Left ventricle myocardium superior (tissue), 1 donor: Measurements from ENCODE around the gene CROCC2. TPM values are rescaled to one million over a fixed set of nuclear protein-coding genes. Genes with fewer than 3 reads are reported as not detected.

ENCODE experiments used
- ATAC-seq: fragments of 200-7000 bp; cut with Tn5 transposase; one replicate; pipeline ENCODE4 v1.9.1; 2020; ENCODE audit warnings: mild to moderate bottlenecking, moderate library complexity
- DNase-seq: peaks from one replicate; pipeline ENCODE4 v3.0.0-alpha.2; 2020
- intact Hi-C: fragments of 100-400 bp; cut with micrococcal nuclease; formaldehyde crosslinking; loops from one replicate; pipeline ENCODE4 v1.11.0; 2022
- total RNA-seq: library from RNA; stranded (reverse); fragmentation: NEBNext Ultra II Directional; extraction: Animal tissue kit (Norgen Biotek cat#: 25700); gene quantifications from one replicate; pipeline ENCODE4 v1.2.1, GENCODE V29; 2021
- donor health status: DM: no; HTN: yes; CAD: no; lungs with severe emphysema.

CROCC2 gene
- total RNA-seq, 1 donor from 2014 or later: not detected

GRCh38 chr2:240889601-240890560 is 16.3 kb upstream of the CROCC2 start:
- intact Hi-C loops: no loop called here
- DNase-seq: peak; percentile 24
- no peak for ATAC-seq

- DNase-seq (no peak), ATAC-seq (no peak)
- intact Hi-C loops: no loop called here
Measured at GRCh38 chr2:240890691-240891090, 15.4 kb upstream of the CROCC2 start.

GRCh38 chr2:240891492-240892340 is 14.4 kb upstream of the CROCC2 start:
- DNase-seq (no peak), ATAC-seq (no peak)
- intact Hi-C loops: no loop called here

- ATAC-seq (no peak), DNase-seq (no peak)
- intact Hi-C loops: no loop called here
Measured at GRCh38 chr2:240892356-240892755, 13.8 kb upstream of the CROCC2 start.

- DNase-seq (no peak), ATAC-seq (no peak)
- intact Hi-C loops: no loop called here
Measured at GRCh38 chr2:240892925-240893324, 13.2 kb upstream of the CROCC2 start.

GRCh38 chr2:240893363-240893844 is 12.7 kb upstream of the CROCC2 start:
- intact Hi-C loops: no loop called here
- ATAC-seq: no peak
- no peak for DNase-seq

- intact Hi-C loops: no loop called here
- ATAC-seq (no peak), DNase-seq (no peak)
Measured at GRCh38 chr2:240894006-240894405, 12.1 kb upstream of the CROCC2 start.

- intact Hi-C loops: no loop called here
Measured at GRCh38 chr2:240894836-240895558, 11.1 kb upstream of the CROCC2 start.

GRCh38 chr2:240895656-240896388 is 10.3 kb upstream of the CROCC2 start, which contains the start of gene MAB21L4:
Gene MAB21L4 (minus strand): TSS chr2:240896156. CDS start chr2:240895997, 159 bp downstream.
- DNase-seq (no peak), ATAC-seq (no peak)
- intact Hi-C loops: no loop called here

More at GRCh38 chr2:240894836-240895558, 11.1 kb upstream of the CROCC2 start:
- DNase-seq: no peak
- no peak for ATAC-seq

- DNase-seq: no peak
- ATAC-seq: no peak
- intact Hi-C loops: no loop called here
Measured at GRCh38 chr2:240896394-240896793, 9.7 kb upstream of the CROCC2 start.

- DNase-seq (no peak), ATAC-seq (no peak)
- intact Hi-C loops: no loop called here
Measured at GRCh38 chr2:240896871-240897692, 9.1 kb upstream of the CROCC2 start.

GRCh38 chr2:240898108-240898730 is 7.9 kb upstream of the CROCC2 start:
- intact Hi-C loops: no loop called here
- ATAC-seq (peak; percentile 80), DNase-seq (peak; percentile 64)

- intact Hi-C loops: no loop called here
- ATAC-seq: peak; percentile 52
- peak; percentile 12 for DNase-seq
Measured at GRCh38 chr2:240898731-240899467, 7.2 kb upstream of the CROCC2 start.

- no peak for ATAC-seq
- intact Hi-C loops: no loop called here
- DNase-seq: peak; percentile 26
Measured at GRCh38 chr2:240899468-240899865, 6.7 kb upstream of the CROCC2 start.

GRCh38 chr2:240900141-240900860 is 5.8 kb upstream of the CROCC2 start:
- intact Hi-C loops: no loop called here
- DNase-seq: peak; percentile 12
- ATAC-seq: no peak
